Measurements from ENCODE around the gene SRMS.
"Not testable (repeated sequence)": the region's sequence is repeated elsewhere in the genome, so short reads cannot be mapped to it uniquely, and the experiment has no call there.

The SRMS gene

DNA sequence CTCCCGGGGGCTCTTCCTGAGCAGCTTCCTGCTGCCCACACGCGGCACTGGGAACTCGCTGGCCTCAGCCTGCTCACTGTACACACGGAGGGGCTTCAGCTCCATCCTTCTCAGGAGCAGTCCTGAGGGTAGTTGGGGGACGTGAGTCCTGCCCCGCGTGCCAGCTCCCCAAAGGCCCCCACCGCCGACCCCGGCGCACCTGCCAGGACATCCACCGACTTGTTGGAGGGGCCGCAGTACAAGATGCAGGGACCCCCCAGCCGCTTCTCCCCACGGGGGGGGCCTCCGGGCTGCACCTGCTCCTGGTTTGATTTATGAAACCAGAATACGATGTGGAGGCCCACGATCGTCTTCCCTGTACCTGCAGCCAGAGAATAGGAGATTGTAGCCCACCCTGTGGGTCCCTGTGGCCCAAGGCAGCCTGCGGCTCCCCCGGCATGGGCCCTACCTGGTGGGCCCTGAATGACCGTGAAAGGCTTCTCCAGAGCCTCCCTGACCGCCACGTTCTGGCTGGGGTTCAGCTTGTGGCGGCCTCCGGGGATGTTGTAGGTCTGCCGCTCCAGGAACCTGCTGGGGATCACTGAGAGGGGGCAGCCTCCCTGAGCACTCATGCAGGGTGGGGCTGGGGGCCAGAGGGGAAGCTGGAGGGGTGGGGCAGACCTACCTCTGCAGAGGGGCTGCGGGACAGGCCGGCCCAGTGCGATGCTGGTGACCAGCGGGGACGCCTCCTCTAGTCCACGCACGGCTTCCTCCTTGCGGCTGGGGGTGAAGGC is 14.3 kb upstream of the SRMS start:
- Histone ChIP-seq H3K36me3 (ENCODE audit: insufficient read depth, low read length) (no peaks in the 10 kb centered on the region), H3K4me3 (ENCODE audit: low read length) (no peak overlapping the region), H3K9me3 (ENCODE audit: insufficient read depth, low read depth, low read length) (no peaks in the 10 kb centered on the region), H3K27me3 (ENCODE audit: insufficient read depth, low read length) (no peaks in the 10 kb centered on the region), H3K9ac (ENCODE audit: low read depth, low read length) (no peak overlapping the region), H3K27ac (ENCODE audit: low read depth, low read length) (no peak overlapping the region), H3K4me1 (ENCODE audit: insufficient read depth, low read length) (no peaks in the 10 kb centered on the region)
- WGBS: 92% methylated on average over 36 of the region's 36 CpGs

DNA sequence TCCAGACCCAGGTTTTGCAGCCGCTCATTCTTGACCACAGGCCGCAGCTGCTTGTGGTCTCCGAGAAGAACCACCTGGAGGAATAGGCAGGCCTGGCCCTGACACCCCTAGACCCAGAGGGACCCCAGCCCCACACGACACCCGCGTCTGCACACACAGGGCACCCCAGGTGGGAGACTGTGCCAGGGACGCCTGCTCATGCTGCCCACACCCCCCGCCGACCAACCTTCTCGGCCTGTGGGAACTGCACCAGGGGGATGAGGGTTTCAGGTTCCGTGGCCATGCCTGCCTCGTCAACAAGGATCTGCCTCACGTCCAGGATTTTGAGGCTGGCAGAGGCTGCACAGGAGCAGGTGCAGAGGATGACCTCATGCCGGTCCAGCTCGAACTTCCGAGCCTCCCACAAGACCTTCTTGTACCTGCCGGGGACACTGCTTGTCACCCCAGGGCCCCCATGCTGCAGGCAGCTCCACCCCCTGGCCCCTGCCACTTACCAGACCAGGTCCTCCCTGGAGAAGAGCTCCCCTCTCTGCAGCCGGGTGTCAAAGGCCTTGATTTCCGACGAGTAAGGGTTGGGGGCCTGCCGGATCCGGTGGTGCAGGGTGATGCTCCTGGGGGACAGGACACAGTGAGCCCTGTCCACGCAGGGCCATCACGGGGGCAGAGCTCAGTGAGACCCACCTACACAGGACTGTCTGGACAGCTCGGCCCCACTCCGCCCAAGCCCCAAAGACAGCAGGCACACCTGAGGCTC is 13.5 kb upstream of the SRMS start:
- H3K27ac ChIP-seq (ENCODE audit: low read depth, low read length): no peak overlapping the region
- 94% methylated on average over 26 of the region's 26 CpGs for WGBS
- H3K4me1 ChIP-seq (ENCODE audit: insufficient read depth, low read length): no peaks in the 10 kb centered on the region
- no peak overlapping the region for H3K9ac ChIP-seq (ENCODE audit: low read depth, low read length)
- H3K27me3 ChIP-seq (ENCODE audit: insufficient read depth, low read length): no peaks in the 10 kb centered on the region
- H3K36me3 ChIP-seq (ENCODE audit: insufficient read depth, low read length): no peaks in the 10 kb centered on the region
- H3K4me3 ChIP-seq (ENCODE audit: low read length): no peak overlapping the region
- H3K9me3 ChIP-seq (ENCODE audit: insufficient read depth, low read depth, low read length): no peaks in the 10 kb centered on the region

DNA sequence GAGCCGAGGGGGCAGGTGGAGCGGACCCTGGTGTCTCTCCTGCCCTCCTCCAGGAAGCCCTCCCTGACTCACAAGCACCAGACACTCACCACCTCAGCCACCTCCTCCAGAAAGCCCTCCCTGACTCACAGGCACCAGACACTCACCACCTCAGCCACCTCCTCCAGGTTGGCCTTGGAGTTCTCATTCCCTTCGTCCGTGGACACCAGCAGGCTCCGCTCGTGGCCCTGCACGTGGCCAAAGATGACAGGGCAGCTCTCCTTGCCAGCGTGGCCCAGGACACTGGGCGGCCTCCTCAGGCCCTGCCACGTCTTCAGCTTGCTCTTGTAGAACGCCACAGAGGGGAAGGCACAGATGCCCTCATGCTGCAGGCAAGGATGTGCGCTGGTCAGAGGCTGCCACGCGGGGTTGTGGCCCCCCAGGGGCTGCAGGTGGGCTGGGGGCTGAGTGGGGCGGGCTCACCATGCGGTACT is 12.8 kb upstream of the SRMS start:
- no peaks in the 10 kb centered on the region for H3K36me3 ChIP-seq (ENCODE audit: insufficient read depth, low read length)
- H3K9me3 ChIP-seq (ENCODE audit: insufficient read depth, low read depth, low read length): no peaks in the 10 kb centered on the region
- no peak overlapping the region for H3K4me3 ChIP-seq (ENCODE audit: low read length)
- no peak overlapping the region for H3K27ac ChIP-seq (ENCODE audit: low read depth, low read length)
- 96% methylated on average over 16 of the region's 16 CpGs for WGBS
- H3K9ac ChIP-seq (ENCODE audit: low read depth, low read length): no peak overlapping the region
- no peaks in the 10 kb centered on the region for H3K4me1 ChIP-seq (ENCODE audit: insufficient read depth, low read length)
- no peaks in the 10 kb centered on the region for H3K27me3 ChIP-seq (ENCODE audit: insufficient read depth, low read length)

DNA sequence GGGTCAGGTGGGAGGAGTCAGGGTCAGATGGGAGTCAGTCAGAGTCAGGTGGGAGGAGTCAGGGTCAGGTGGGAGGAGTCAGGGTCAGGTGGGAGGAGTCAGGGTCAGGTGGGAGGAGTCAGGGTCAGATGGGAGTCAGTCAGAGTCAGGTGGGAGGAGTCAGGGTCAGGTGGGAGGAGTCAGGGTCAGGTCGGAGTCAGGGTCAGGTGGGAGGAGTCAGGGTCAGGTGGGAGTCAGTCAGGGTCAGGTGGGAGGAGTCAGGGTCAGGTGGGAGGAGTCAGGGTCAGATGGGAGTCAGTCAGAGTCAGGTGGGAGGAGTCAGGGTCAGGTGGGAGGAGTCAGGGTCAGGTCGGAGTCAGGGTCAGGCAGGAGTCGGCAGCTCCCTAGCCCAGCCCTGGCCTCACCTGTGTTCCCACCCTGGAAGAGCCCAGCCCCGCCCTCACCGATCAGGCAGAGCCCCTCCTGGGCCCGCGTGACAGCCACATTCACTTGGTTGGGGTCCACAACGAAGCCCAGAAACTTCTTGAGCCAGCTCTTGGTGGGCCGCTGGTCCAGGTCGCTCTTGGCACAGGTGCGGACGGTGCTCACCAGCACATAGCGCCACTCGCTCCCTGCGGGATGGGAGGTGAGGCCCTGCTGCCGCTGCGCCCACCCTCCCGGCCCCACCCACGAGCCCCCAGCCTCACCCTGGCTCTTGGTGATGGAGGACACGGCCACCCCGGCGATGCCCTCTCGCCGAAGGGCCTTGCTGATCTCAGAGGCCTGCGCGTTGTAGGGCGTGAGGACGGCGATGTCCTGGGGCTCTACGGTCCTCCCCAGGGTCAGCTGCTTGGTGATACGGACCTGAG is 12.2 kb upstream of the SRMS start:
- H3K4me1 ChIP-seq (ENCODE audit: insufficient read depth, low read length); H3K27me3 ChIP-seq (ENCODE audit: insufficient read depth, low read length); H3K4me3 ChIP-seq (ENCODE audit: low read length); H3K9ac ChIP-seq (ENCODE audit: low read depth, low read length); H3K9me3 ChIP-seq (ENCODE audit: insufficient read depth, low read depth, low read length); H3K36me3 ChIP-seq (ENCODE audit: insufficient read depth, low read length); H3K27ac ChIP-seq (ENCODE audit: low read depth, low read length): not testable (repeated sequence)
- 94% methylated on average over 31 of the region's 31 CpGs for WGBS

DNA sequence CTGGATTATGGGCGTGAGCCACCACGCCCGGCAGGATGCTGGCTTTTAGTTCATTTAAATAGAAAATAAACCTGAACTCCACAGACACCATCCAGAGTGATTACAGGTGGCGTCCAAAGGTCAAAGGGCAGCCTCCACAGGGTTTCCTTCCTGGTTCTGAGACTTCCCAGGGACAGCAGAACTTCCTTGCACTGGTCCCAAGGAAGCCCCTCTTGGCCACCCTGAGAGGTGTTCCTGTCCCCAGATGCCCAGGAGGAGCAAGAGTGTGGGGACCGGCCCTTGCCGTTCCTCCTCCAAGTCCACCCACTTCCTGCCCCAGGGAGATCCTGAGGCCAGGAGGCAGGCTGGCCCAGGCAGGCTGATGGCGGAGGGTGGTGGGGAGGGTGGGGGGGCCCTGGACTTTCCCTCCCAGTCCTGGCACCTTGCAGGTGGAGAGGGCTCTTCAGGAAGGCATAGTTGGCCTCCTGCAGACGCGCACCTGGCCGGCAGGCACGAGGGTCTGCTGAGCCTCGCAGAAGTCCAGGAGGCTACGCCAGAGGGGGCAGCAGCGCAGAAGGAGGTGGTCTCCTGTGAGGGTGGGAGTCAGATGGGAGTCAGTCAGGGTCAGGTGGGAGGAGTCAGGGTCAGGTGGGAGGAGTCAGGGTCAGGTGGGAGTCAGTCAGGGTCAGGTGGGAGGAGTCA is 11.4 kb upstream of the SRMS start:
- Histone ChIP-seq H3K36me3 (ENCODE audit: insufficient read depth, low read length) (no peaks in the 10 kb centered on the region), H3K9me3 (ENCODE audit: insufficient read depth, low read depth, low read length) (no peaks in the 10 kb centered on the region), H3K4me1 (ENCODE audit: insufficient read depth, low read length) (peaks cover 5% of the 10 kb centered on the region), H3K9ac (ENCODE audit: low read depth, low read length) (no peak overlapping the region), H3K4me3 (ENCODE audit: low read length) (no peak overlapping the region), H3K27me3 (ENCODE audit: insufficient read depth, low read length) (peaks cover 3% of the 10 kb centered on the region; the same call in 1 of the 2 replicates), H3K27ac (ENCODE audit: low read depth, low read length) (no peak overlapping the region)
- 95% methylated on average over 14 of the region's 14 CpGs for WGBS

DNA sequence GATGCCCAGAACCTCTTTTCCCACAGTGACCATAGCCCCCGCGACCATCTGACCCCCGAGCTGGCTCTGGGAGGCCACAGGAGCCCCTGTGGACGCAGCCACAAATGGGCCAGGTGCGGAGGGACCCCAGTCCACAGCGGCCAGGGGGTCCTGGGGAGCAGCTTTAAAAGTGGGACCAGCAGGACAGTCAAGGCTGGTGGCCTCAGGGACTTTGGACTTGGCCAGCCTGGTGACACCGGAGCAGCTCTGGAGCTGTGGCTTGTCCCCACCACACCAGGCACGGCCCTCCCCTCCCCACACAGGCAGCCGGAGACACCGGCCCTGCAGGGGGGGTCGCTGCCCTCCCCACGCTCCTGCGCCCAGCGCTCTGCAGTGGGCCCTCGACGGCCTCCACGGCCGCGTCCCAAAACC is 9.9 kb upstream of the SRMS start:
- WGBS: 92% methylated on average over 19 of the region's 19 CpGs
- H3K9ac ChIP-seq (ENCODE audit: low read depth, low read length): no peak overlapping the region
- no peaks in the 10 kb centered on the region for H3K36me3 ChIP-seq (ENCODE audit: insufficient read depth, low read length)
- H3K27me3 ChIP-seq (ENCODE audit: insufficient read depth, low read length): peaks cover 3% of the 10 kb centered on the region; the same call in 1 of the 2 replicates
- no peak overlapping the region for H3K27ac ChIP-seq (ENCODE audit: low read depth, low read length)
- no peak overlapping the region for H3K4me3 ChIP-seq (ENCODE audit: low read length)
- H3K9me3 ChIP-seq (ENCODE audit: insufficient read depth, low read depth, low read length): no peaks in the 10 kb centered on the region
- H3K4me1 ChIP-seq (ENCODE audit: insufficient read depth, low read length): peaks cover 11% of the 10 kb centered on the region

DNA sequence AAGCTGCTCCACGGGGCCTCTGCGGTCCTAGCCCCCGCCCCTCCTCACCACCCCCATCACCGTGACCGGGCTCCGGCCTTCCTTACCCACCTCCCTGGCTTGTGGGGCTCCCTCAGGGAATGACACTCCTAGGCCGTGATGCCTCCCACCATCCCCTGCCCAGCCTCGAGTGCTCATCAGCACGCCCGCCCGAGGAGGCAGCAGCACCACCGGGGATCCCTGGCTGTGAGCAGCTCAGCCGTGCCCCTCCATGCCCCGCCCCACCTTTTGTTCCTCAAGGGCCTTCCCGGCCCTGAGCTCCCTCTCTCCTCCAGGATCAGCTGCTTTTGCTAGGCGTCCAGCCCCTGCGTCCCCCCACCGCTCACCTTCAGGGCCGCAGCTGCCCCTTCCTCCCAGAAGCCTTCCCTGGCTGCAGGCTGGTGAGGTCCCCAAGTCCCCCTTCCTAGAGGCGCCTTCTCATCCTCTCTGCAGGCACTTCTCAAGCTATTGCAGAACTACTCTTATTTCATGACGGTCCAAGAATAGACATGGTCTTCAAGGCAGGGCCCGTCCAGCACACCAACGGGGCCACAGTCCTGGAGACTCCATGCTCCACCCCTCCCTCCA is 9.4 kb upstream of the SRMS start:
- Histone ChIP-seq H3K27me3 (ENCODE audit: insufficient read depth, low read length) (peaks cover 3% of the 10 kb centered on the region; the same call in 1 of the 2 replicates), H3K36me3 (ENCODE audit: insufficient read depth, low read length) (no peaks in the 10 kb centered on the region), H3K9ac (ENCODE audit: low read depth, low read length) (no peak overlapping the region), H3K9me3 (ENCODE audit: insufficient read depth, low read depth, low read length) (no peaks in the 10 kb centered on the region), H3K4me3 (ENCODE audit: low read length) (no peak overlapping the region), H3K27ac (ENCODE audit: low read depth, low read length) (no peak overlapping the region), H3K4me1 (ENCODE audit: insufficient read depth, low read length) (peaks cover 16% of the 10 kb centered on the region)
- WGBS: 55% methylated on average over 23 of the region's 23 CpGs

DNA sequence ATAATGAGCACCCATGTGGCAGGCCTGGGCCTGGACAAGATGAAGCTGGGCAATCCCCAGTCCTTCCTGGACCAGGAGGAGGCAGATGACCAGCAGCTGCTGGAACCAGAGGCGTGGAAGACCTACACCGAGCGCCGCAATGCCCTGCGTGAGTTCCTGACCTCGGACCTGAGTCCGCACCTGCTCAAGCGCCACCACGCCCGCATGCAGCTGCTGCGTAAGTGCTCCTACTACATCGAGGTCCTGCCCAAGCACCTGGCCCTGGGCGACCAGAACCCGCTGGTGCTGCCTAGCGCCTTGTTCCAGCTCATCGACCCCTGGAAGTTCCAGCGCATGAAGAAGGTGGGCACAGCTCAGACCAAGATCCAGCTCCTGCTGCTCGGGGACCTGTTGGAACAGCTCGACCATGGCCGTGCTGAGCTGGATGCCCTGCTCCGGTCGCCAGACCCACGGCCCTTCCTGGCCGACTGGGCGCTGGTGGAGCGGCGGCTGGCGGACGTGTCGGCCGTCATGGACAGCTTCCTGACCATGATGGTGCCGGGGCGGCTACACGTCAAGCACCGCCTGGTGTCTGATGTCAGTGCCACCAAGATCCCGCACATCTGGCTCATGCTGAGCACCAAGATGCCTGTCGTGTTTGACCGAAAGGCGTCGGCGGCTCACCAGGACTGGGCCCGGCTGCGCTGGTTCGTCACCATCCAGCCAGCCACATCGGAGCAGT is 8.3 kb upstream of the SRMS start:
- no peaks in the 10 kb centered on the region for H3K9me3 ChIP-seq (ENCODE audit: insufficient read depth, low read depth, low read length)
- peaks cover 3% of the 10 kb centered on the region; the same call in 1 of the 2 replicates for H3K27me3 ChIP-seq (ENCODE audit: insufficient read depth, low read length)
- no peaks in the 10 kb centered on the region for H3K36me3 ChIP-seq (ENCODE audit: insufficient read depth, low read length)
- H3K4me1 ChIP-seq (ENCODE audit: insufficient read depth, low read length): peaks cover 16% of the 10 kb centered on the region
- H3K27ac ChIP-seq (ENCODE audit: low read depth, low read length): no peak overlapping the region
- no peak overlapping the region for H3K4me3 ChIP-seq (ENCODE audit: low read length)
- 96% methylated on average over 45 of the region's 45 CpGs for WGBS
- H3K9ac ChIP-seq (ENCODE audit: low read depth, low read length): no peak overlapping the region

DNA sequence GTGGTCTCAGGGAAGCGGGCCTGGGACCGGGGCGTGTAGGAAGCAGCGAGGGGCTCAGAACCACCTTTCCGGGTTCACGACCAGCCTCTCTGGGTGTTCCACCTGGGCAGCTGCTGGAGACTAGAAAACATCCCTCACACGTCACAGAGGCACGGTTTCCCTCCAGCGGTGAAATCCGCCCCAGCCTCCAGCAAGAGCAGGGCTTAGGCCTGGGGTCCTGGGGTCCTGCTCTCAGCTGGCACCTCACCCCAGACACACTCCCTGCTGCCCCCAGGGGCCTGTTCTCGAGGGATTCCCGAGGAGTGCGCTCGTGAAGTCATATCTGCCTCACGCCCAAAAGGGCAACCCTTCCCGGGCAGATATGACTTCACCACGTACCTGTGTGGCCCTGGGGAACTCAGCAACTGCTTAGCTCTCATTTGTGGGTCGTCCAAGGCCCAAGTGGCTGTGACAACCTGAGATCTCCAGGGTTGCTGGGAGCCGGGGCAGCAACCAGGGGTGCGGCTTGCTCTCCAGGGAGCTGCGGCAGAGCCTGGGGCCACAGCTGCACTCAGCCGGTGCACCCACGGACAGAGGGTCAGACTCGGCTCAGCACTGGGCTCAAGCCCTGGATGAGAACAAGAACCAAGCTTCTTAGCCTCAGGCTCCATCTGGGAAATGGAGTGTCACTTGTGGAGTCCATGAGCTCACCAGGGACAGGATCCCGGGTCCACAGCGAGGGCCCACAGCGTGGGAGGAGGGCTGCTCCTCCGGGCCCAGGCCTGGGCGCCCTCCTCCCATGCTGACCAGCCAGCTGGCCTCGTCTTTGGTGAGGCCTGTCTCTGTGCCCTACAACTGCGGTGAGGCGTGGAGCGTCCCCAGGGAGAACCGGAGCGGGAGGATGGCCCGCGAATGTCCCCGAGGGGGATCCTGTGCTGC is 7.1 kb upstream of the SRMS start:
- Histone ChIP-seq H3K27ac (ENCODE audit: low read depth, low read length) (no peak overlapping the region), H3K4me1 (ENCODE audit: insufficient read depth, low read length) (peaks cover 16% of the 10 kb centered on the region), H3K4me3 (ENCODE audit: low read length) (peak overlapping the region; percentile 87), H3K9ac (ENCODE audit: low read depth, low read length) (0 out of 2 replicates have a peak overlapping the region, but pooled peaks have one; percentile 36), H3K36me3 (ENCODE audit: insufficient read depth, low read length) (no peaks in the 10 kb centered on the region), H3K9me3 (ENCODE audit: insufficient read depth, low read depth, low read length) (no peaks in the 10 kb centered on the region), H3K27me3 (ENCODE audit: insufficient read depth, low read length) (peaks cover 3% of the 10 kb centered on the region; the same call in 1 of the 2 replicates)
- WGBS: 74% methylated on average over 38 of the region's 38 CpGs
